Chondrocyte (in vitro differentiated cells): Measurements from ENCODE around the gene CWC27. TPM values are rescaled to one million over a fixed set of nuclear protein-coding genes. Genes with fewer than 3 reads are reported as not detected.
"Not testable (repeated sequence)": the region's sequence is repeated elsewhere in the genome, so short reads cannot be mapped to it uniquely, and the experiment has no call there.

Experiments
- DNase-seq: peaks from one replicate; pipeline ENCODE4 v3.0.0; 2021; ENCODE audit warnings: mixed read lengths, low spot score
- H3K27ac Mint-ChIP-seq: one replicate; pipeline ENCODE4 v1.8.0; 2021; ENCODE audit warnings: mild to moderate bottlenecking, moderate library complexity, mixed read lengths; ENCODE audit not compliant: unreplicated experiment
- H3K27me3 Mint-ChIP-seq: 2 replicates; pipeline ENCODE4 v1.8.0; 2021; ENCODE audit warnings: low read depth, mixed read lengths
- H3K36me3 Mint-ChIP-seq: 2 replicates; pipeline ENCODE4 v1.8.0; 2021; ENCODE audit warnings: low read depth, mixed read lengths
- H3K4me1 Mint-ChIP-seq: 2 replicates; pipeline ENCODE4 v1.8.0; 2021; ENCODE audit warnings: low read depth, mild to moderate bottlenecking, mixed read lengths
- H3K4me3 Mint-ChIP-seq: one replicate; pipeline ENCODE4 v1.8.0; 2021; ENCODE audit warnings: mild to moderate bottlenecking, moderate library complexity, mixed read lengths; ENCODE audit not compliant: unreplicated experiment
- H3K9me3 Mint-ChIP-seq: 2 replicates; pipeline ENCODE4 v1.8.0; 2021; ENCODE audit warnings: low read depth, mixed read lengths
- CTCF ChIP-seq: fragments of 200-600 bp; sonication (generic); IDR thresholded peaks from 2 replicates; pipeline ENCODE4 v1.5.0; 2021; ENCODE audit warnings: antibody characterized with exemption, mild to moderate bottlenecking, moderate library complexity
- total RNA-seq: library from RNA; stranded (reverse); gene quantifications from 3 replicates; pipeline ENCODE4 v1.2.1, GENCODE V29; 2021

CWC27 gene
- total RNA-seq, 1 donor from 2014 or later = 19.5 TPM

DNA sequence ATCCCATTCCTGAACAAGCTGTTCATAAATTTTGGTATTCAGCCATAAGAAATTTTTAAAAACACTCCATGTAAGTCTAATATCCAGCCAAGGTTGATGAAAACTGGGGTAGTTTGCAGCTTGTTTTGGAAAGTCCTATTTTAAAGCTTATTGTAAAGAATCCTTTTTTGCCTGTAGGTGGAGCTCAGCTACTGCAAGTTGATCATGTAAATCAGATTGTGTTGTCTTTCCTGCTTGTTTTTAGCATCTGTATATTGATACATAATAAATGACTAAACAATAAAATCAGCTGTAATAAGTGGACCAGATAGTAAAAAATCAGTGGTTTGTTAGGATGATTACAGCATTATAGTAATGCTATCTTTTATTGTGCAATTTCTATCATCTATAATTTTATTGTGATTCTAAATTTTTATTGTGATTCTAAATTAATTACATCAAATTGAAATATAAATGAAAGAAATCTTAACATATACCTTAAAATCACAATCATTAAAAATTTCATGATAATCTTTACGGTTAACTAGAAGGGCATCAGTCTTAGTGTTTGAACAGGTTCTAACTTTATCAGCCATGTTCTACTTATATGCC lies 42.4 kb downstream of the CWC27 start:
- no peak for DNase-seq
- H3K27ac Mint-ChIP-seq = no peak overlapping the region
- peak; percentile 96 for TF ChIP-seq CTCF
- H3K4me3 Mint-ChIP-seq = no peak overlapping the region
- peaks cover 17% of the 10 kb centered on the region for H3K4me1 Mint-ChIP-seq
- H3K27me3 Mint-ChIP-seq = no peaks in the 10 kb centered on the region
- no peaks in the 10 kb centered on the region for H3K9me3 Mint-ChIP-seq
- peaks cover 7% of the 10 kb centered on the region for H3K36me3 Mint-ChIP-seq

GRCh38 chr5:64814073-64814472 lies 45.3 kb downstream of the CWC27 start:
- Mint-ChIP-seq H3K27me3 (no peaks in the 10 kb centered on the region), H3K4me1 (peaks cover 16% of the 10 kb centered on the region), H3K36me3 (peaks cover 7% of the 10 kb centered on the region), H3K4me3 (no peak overlapping the region), H3K27ac (peak overlapping the region; percentile 74), H3K9me3 (no peaks in the 10 kb centered on the region)
- DNase-seq = no peak
- no peak for TF ChIP-seq CTCF

DNA sequence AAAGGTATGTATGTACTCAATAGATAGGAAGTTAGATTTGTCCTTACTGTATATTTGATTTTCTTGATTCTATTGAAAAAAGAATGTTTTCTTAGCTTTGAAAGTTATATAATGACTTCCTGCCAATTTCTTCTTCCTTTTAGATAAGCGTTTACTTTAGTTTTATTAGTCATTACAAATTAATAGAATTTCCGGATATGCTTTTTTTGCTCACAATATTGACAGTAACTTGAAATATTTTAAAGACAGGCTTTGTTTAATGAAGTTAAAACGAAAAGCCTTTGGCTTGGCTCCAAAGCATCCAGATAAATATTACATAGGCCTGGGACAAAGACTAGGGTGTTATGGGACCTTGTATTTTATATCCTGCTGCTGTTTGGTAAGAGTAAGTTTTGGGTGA lies 49.5 kb downstream of the CWC27 start:
- no peak for TF ChIP-seq CTCF
- H3K27ac Mint-ChIP-seq = no peak overlapping the region
- no peak for DNase-seq
- H3K4me1 Mint-ChIP-seq = peaks cover 17% of the 10 kb centered on the region
- H3K36me3 Mint-ChIP-seq = peaks cover 2% of the 10 kb centered on the region
- no peak overlapping the region for H3K4me3 Mint-ChIP-seq
- no peaks in the 10 kb centered on the region for H3K27me3 Mint-ChIP-seq
- no peaks in the 10 kb centered on the region for H3K9me3 Mint-ChIP-seq

DNA sequence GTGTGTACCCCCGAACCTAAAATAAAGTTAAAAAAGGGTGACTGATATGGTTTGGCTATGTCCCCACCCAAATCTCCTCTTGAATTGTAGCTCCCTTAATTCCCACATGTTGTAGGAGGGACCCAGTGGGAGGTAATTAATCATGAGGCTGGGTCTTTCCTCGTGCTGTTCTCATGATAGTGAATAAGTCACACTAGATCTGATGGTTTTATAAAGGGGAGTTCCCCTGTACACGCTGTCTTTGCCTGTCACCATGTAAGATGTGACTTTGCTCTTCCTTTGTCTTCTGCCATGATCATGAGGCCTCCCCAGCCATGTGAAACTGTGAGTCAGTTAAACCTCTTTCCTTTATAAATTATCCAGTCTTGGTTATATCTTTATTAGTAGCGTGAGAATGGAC lies 50.6 kb downstream of the CWC27 start:
- not testable (repeated sequence) for H3K27me3 Mint-ChIP-seq, H3K27ac Mint-ChIP-seq, H3K9me3 Mint-ChIP-seq, H3K4me3 Mint-ChIP-seq, H3K36me3 Mint-ChIP-seq, DNase-seq
- peaks cover 11% of the 10 kb centered on the region for H3K4me1 Mint-ChIP-seq

GRCh38 chr5:64822320-64822719 lies 53.6 kb downstream of the CWC27 start:
- no peaks in the 10 kb centered on the region for H3K27me3 Mint-ChIP-seq
- H3K36me3 Mint-ChIP-seq = peaks cover 2% of the 10 kb centered on the region
- H3K4me1 Mint-ChIP-seq = peaks cover 15% of the 10 kb centered on the region
- no peak overlapping the region for H3K4me3 Mint-ChIP-seq
- no peak overlapping the region for H3K27ac Mint-ChIP-seq
- TF ChIP-seq CTCF = no peak
- no peak for DNase-seq
- H3K9me3 Mint-ChIP-seq = no peaks in the 10 kb centered on the region

GRCh38 chr5:64826541-64826940 lies 57.8 kb downstream of the CWC27 start:
- no peak for DNase-seq
- H3K9me3 Mint-ChIP-seq = peaks cover 4% of the 10 kb centered on the region
- no peak for TF ChIP-seq CTCF
- no peak overlapping the region for H3K27ac Mint-ChIP-seq
- H3K36me3 Mint-ChIP-seq = peaks cover 3% of the 10 kb centered on the region
- H3K4me1 Mint-ChIP-seq = peaks cover 19% of the 10 kb centered on the region
- no peak overlapping the region for H3K4me3 Mint-ChIP-seq
- H3K27me3 Mint-ChIP-seq = no peaks in the 10 kb centered on the region
